Stimulated activated CD8-positive, alpha-beta memory T cell treated with anti-CD3 and anti-CD28 coated beads, Interleukin-4, amount 100 ng/mL, for 1 hour (primary cell): Measurements from ENCODE around the gene CAMTA1.

Experiments
- DNase-seq, 2 donors: peaks; one replicate each; pipeline ENCODE4 v3.0.0-alpha.2; 2020; ENCODE audit warnings: low read depth in 2 of 2, low spot score in 1 of 2

CAMTA1 gene

GRCh38 chr1:7579831-7580804 lies 794.9 kb downstream of the CAMTA1 start:
- no peak for DNase-seq

- DNase-seq = no peak
Observed at GRCh38 chr1:7580923-7581753, 795.9 kb downstream of the CAMTA1 start.

GRCh38 chr1:7581754-7582459 lies 796.7 kb downstream of the CAMTA1 start:
- DNase-seq = no peak

- DNase-seq = no peak
Observed at GRCh38 chr1:7582460-7582972, 797.3 kb downstream of the CAMTA1 start.

GRCh38 chr1:7583291-7584096 lies 798.2 kb downstream of the CAMTA1 start:
- no peak for DNase-seq

GRCh38 chr1:7584157-7584556 lies 798.9 kb downstream of the CAMTA1 start:
- no peak for DNase-seq

- DNase-seq = no peak
Observed at GRCh38 chr1:7584643-7585042, 799.4 kb downstream of the CAMTA1 start.

- DNase-seq = no peak
Observed at GRCh38 chr1:7585216-7585907, 800.1 kb downstream of the CAMTA1 start.

- no peak for DNase-seq
Observed at GRCh38 chr1:7586031-7586941, 801.0 kb downstream of the CAMTA1 start.

- no peak for DNase-seq
Observed at GRCh38 chr1:7587108-7587772, 802.0 kb downstream of the CAMTA1 start.

GRCh38 chr1:7587773-7588456 lies 802.7 kb downstream of the CAMTA1 start:
- DNase-seq = no peak

GRCh38 chr1:7588457-7588827 lies 803.2 kb downstream of the CAMTA1 start:
- no peak for DNase-seq

- no peak for DNase-seq
Observed at GRCh38 chr1:7589080-7589735, 804.0 kb downstream of the CAMTA1 start.

GRCh38 chr1:7589774-7590425 lies 804.6 kb downstream of the CAMTA1 start:
- DNase-seq = no peak

GRCh38 chr1:7590426-7590790 lies 805.2 kb downstream of the CAMTA1 start:
- no peak for DNase-seq

GRCh38 chr1:7591565-7591964 lies 806.3 kb downstream of the CAMTA1 start:
- DNase-seq = no peak
